Peyer's patch (tissue), 4 donors: Measurements from ENCODE around the gene ADGRF1.

Experiments
- CTCF ChIP-seq, 6 experiments: fragments of 450-650 bp in 4 of 6; fragments of 200-600 bp in 2 of 6; sonication (generic) in 1 of 6; IDR thresholded peaks; one replicate each; pipeline ENCODE4 v1.5.1; 2017 to 2019; ENCODE audit warnings: antibody characterized with exemption in 6 of 6, mild to moderate bottlenecking in 3 of 6, moderate library complexity in 1 of 6
- POLR2A ChIP-seq, 2 donors: fragments of 450-650 bp; IDR thresholded peaks; one replicate each; pipeline ENCODE4 v1.5.1; 2017; ENCODE audit warnings: antibody characterized with exemption in 2 of 2, mild to moderate bottlenecking in 2 of 2, moderate library complexity in 2 of 2

- no peak for TF ChIP-seq CTCF (IDR thresholded peaks at IDR 0.05)
- TF ChIP-seq POLR2A (IDR thresholded peaks at IDR 0.05), result no peak
Measured at GRCh38 chr6:47026679-47027078, 15.5 kb downstream of the ADGRF1 start.
